ENCODE data around the gene SEPTIN1. TPM values are rescaled to one million over a fixed set of nuclear protein-coding genes. Genes with fewer than 3 reads are reported as not detected.
A peak's percentile ranks its signal among the peaks of the same experiment; 100 is the strongest.

SEPTIN1 gene
- total RNA-seq, 1 donor from 2014 or later = 0.85 TPM

- H3K4me3 Mint-ChIP-seq (ENCODE audit: unreplicated experiment) = no peak overlapping the region
- TF ChIP-seq, protein P1, sequence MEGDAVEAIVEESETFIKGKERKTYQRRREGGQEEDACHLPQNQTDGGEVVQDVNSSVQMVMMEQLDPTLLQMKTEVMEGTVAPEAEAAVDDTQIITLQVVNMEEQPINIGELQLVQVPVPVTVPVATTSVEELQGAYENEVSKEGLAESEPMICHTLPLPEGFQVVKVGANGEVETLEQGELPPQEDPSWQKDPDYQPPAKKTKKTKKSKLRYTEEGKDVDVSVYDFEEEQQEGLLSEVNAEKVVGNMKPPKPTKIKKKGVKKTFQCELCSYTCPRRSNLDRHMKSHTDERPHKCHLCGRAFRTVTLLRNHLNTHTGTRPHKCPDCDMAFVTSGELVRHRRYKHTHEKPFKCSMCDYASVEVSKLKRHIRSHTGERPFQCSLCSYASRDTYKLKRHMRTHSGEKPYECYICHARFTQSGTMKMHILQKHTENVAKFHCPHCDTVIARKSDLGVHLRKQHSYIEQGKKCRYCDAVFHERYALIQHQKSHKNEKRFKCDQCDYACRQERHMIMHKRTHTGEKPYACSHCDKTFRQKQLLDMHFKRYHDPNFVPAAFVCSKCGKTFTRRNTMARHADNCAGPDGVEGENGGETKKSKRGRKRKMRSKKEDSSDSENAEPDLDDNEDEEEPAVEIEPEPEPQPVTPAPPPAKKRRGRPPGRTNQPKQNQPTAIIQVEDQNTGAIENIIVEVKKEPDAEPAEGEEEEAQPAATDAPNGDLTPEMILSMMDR (IDR thresholded peaks at IDR 0.05) = no peak
- no peaks in the 10 kb centered on the region for H3K9me3 Mint-ChIP-seq (ENCODE audit: low read depth)
Measured at GRCh38 chr16:30421010-30421409, 38.6 kb upstream of the SEPTIN1 start.

GRCh38 chr16:30418350-30419181, 36.2 kb upstream of the SEPTIN1 start:
- TF ChIP-seq, protein P1 (IDR thresholded peaks at IDR 0.05) = peak; percentile 4
- H3K9me3 Mint-ChIP-seq (ENCODE audit: low read depth) = no peaks in the 10 kb centered on the region
- H3K27ac Mint-ChIP-seq (ENCODE audit: unreplicated experiment) = peak overlapping the region; percentile 41
- peak overlapping the region; percentile 62 for H3K4me3 Mint-ChIP-seq (ENCODE audit: unreplicated experiment)
- no peak for DNase-seq (ENCODE audit: low spot score)
- H3K36me3 Mint-ChIP-seq (ENCODE audit: low read depth) = peaks cover 11% of the 10 kb centered on the region
- H3K4me1 Mint-ChIP-seq (ENCODE audit: low read depth) = peaks cover 7% of the 10 kb centered on the region
- H3K27me3 Mint-ChIP-seq (ENCODE audit: low read depth) = no peaks in the 10 kb centered on the region

More at GRCh38 chr16:30421010-30421409, 38.6 kb upstream of the SEPTIN1 start:
- H3K27ac Mint-ChIP-seq (ENCODE audit: unreplicated experiment) = no peak overlapping the region
- peaks cover 9% of the 10 kb centered on the region for H3K36me3 Mint-ChIP-seq (ENCODE audit: low read depth)
- no peaks in the 10 kb centered on the region for H3K27me3 Mint-ChIP-seq (ENCODE audit: low read depth)
- H3K4me1 Mint-ChIP-seq (ENCODE audit: low read depth) = peaks cover 7% of the 10 kb centered on the region
- no peak for DNase-seq (ENCODE audit: low spot score)

DNA sequence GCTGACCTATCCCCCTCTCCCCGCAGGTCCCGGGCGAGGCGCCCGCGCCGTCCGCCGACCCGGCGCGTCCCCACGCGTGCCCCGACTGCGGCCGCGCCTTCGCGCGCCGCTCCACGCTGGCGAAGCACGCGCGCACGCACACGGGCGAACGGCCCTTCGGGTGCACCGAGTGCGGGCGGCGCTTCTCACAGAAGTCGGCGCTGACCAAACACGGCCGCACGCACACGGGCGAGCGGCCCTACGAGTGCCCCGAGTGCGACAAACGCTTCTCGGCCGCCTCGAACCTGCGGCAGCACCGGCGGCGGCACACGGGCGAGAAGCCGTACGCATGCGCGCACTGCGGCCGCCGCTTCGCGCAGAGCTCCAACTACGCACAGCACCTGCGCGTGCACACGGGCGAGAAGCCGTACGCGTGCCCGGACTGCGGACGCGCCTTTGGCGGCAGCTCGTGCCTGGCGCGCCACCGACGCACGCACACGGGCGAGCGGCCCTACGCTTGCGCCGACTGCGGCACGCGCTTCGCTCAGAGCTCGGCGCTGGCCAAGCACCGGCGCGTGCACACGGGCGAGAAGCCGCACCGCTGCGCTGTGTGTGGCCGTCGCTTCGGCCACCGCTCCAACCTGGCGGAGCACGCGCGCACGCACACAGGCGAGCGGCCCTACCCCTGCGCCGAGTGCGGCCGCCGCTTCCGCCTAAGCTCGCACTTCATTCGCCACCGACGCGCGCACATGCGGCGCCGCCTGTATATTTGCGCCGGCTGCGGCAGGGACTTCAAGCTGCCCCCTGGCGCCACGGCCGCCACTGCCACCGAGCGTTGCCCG, 35.4 kb upstream of the SEPTIN1 start:
- Mint-ChIP-seq H3K4me3 (ENCODE audit: unreplicated experiment) (peak overlapping the region; percentile 62), H3K27me3 (ENCODE audit: low read depth) (no peaks in the 10 kb centered on the region), H3K4me1 (ENCODE audit: low read depth) (peaks cover 7% of the 10 kb centered on the region), H3K9me3 (ENCODE audit: low read depth) (no peaks in the 10 kb centered on the region), H3K36me3 (ENCODE audit: low read depth) (peaks cover 12% of the 10 kb centered on the region), H3K27ac (ENCODE audit: unreplicated experiment) (no peak overlapping the region)
- TF ChIP-seq, protein P1 (IDR thresholded peaks at IDR 0.05) = peak; percentile 65
- peak; percentile 92 for DNase-seq (ENCODE audit: low spot score)

DNA sequence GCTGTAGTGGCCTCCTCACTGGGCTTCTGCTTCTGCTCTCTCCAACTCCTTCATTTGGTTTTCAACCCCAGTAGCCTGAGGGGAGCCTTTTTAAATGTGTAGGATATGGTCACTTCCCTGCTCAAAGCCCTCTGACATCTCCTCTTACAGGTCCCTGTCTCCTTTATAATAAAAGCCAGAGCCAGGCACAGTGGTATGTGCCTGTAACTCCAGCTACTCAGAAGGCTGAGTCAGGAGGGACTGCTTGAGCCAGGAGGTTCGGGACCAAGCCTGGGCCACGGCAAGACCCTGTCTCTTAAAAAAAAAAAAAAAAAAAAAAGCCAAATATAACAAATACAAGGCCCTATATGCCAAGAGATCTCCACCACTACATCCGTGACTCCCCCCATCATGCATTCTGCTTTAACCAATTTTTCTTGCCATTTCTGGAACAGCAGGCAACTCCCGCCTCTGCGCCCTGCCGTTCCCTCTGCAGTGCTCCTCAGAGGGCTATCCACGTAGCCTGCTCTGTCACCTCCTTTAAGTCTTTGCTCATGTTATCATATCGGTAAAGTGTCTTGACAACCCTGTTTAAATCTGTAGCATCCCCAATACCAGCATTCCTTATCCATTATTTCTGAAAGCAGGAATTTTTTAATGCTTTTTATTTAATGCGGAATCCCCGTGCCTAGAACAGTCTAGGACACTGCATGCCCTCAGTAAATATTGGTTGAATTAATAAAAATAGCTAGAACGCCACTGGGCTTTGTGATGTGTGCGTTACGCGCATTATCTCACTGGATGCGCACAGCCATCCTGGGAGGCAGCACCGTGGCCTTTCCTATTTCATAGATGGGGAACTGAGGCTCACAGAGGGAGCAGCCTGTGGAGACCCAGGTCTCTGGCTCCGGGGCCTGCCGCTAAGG, 34.5 kb upstream of the SEPTIN1 start:
- Mint-ChIP-seq H3K27me3 (ENCODE audit: low read depth) (no peaks in the 10 kb centered on the region), H3K4me1 (ENCODE audit: low read depth) (peaks cover 10% of the 10 kb centered on the region), H3K36me3 (ENCODE audit: low read depth) (peaks cover 16% of the 10 kb centered on the region), H3K9me3 (ENCODE audit: low read depth) (no peaks in the 10 kb centered on the region), H3K27ac (ENCODE audit: unreplicated experiment) (no peak overlapping the region), H3K4me3 (ENCODE audit: unreplicated experiment) (peak overlapping the region; percentile 48)
- TF ChIP-seq, protein P1 (IDR thresholded peaks at IDR 0.05) = no peak
- DNase-seq (ENCODE audit: low spot score) = no peak

Measured in chondrocyte (in vitro differentiated cells).